H9 (cell line): ENCODE measurements around the gene COMMD9. TPM values are rescaled to one million over a fixed set of nuclear protein-coding genes. Genes with fewer than 3 reads are reported as not detected.

ENCODE experiments used
- DNase-seq: peaks from one replicate; pipeline ENCODE4 v3.0.0-alpha.2; 2017
- H2AFZ ChIP-seq: one replicate; pipeline ENCODE4 v1.6.1; 2013; ENCODE audit warnings: mild to moderate bottlenecking, low read length, control low read depth, moderate library complexity
- H2AK5ac ChIP-seq: 2 replicates; pipeline ENCODE4 v1.6.1; 2013; ENCODE audit warnings: low read length, control low read depth, mixed read lengths; ENCODE audit not compliant: insufficient read length
- H2BK120ac ChIP-seq: one replicate; pipeline ENCODE4 v1.6.1; 2013; ENCODE audit warnings: low read depth, mild to moderate bottlenecking, low read length, control low read depth, inconsistent platforms; ENCODE audit not compliant: poor library complexity, severe bottlenecking
- H2BK12ac ChIP-seq: 2 replicates; pipeline ENCODE4 v1.6.1; 2013; ENCODE audit warnings: low read length, control low read depth, mixed read lengths, low read depth; ENCODE audit not compliant: insufficient read length
- H2BK15ac ChIP-seq: 2 replicates; pipeline ENCODE4 v1.6.1; 2013; ENCODE audit warnings: low read depth, low read length, control low read depth
- H2BK20ac ChIP-seq: one replicate; pipeline ENCODE4 v1.6.1; 2013; ENCODE audit warnings: low read depth, mild to moderate bottlenecking, low read length, control low read depth, inconsistent platforms; ENCODE audit not compliant: poor library complexity, severe bottlenecking
- H2BK5ac ChIP-seq: 2 replicates; pipeline ENCODE4 v1.6.1; 2013; ENCODE audit warnings: low read length, control low read depth, mixed read lengths; ENCODE audit not compliant: insufficient read length
- H3K14ac ChIP-seq: 2 replicates; pipeline ENCODE4 v1.6.1; 2013; ENCODE audit warnings: low read length, control low read depth; ENCODE audit not compliant: insufficient read depth
- H3K18ac ChIP-seq: 2 replicates; pipeline ENCODE4 v1.6.1; 2013; ENCODE audit warnings: low read depth, mild to moderate bottlenecking, mixed read lengths, low read length, control low read depth; ENCODE audit not compliant: insufficient read length
- H3K23ac ChIP-seq: 2 replicates; pipeline ENCODE4 v1.6.1; 2013; ENCODE audit warnings: low read length, control low read depth, mixed read lengths, low read depth; ENCODE audit not compliant: insufficient read length
- H3K23me2 ChIP-seq: 2 replicates; pipeline ENCODE4 v1.6.1; 2013; ENCODE audit warnings: low read depth, mild to moderate bottlenecking, mixed read lengths, low read length, control low read depth; ENCODE audit not compliant: insufficient read length, poor library complexity, severe bottlenecking
- H3K27ac ChIP-seq: 2 replicates; pipeline ENCODE4 v1.5.1; 2013; ENCODE audit warnings: low read length, control low read depth, mixed read lengths, low read depth; ENCODE audit not compliant: insufficient read length
- H3K27me3 ChIP-seq: 2 replicates; pipeline ENCODE4 v1.6.1; 2013; ENCODE audit warnings: low read length, control low read depth, inconsistent platforms; ENCODE audit not compliant: insufficient read depth
- H3K4ac ChIP-seq: 2 replicates; pipeline ENCODE4 v1.6.1; 2013; ENCODE audit warnings: low read depth, mild to moderate bottlenecking, control low read depth, inconsistent platforms, low read length, moderate library complexity
- H3K4me1 ChIP-seq: 2 replicates; pipeline ENCODE4 v1.6.1; 2013; ENCODE audit warnings: low read length, control low read depth, inconsistent platforms; ENCODE audit not compliant: insufficient read depth
- H3K4me2 ChIP-seq: 2 replicates; pipeline ENCODE4 v1.6.1; 2013; ENCODE audit warnings: low read length, control low read depth, mixed read lengths; ENCODE audit not compliant: insufficient read length, insufficient read depth
- H3K56ac ChIP-seq: 2 replicates; pipeline ENCODE4 v1.6.1; 2013; ENCODE audit warnings: low read depth, mild to moderate bottlenecking, mixed read lengths, low read length, control low read depth; ENCODE audit not compliant: insufficient read length
- H3K79me1 ChIP-seq: 2 replicates; pipeline ENCODE4 v1.6.1; 2013; ENCODE audit warnings: low read depth, mild to moderate bottlenecking, moderate library complexity, low read length, control low read depth, inconsistent platforms; ENCODE audit not compliant: insufficient read depth, poor library complexity, severe bottlenecking
- H3K79me2 ChIP-seq: 2 replicates; pipeline ENCODE4 v1.6.1; 2013; ENCODE audit warnings: low read length, control low read depth, inconsistent platforms; ENCODE audit not compliant: insufficient read depth
- H3K9ac ChIP-seq: 2 replicates; pipeline ENCODE4 v1.6.1; 2013; ENCODE audit warnings: low read length, control low read depth, mixed read lengths; ENCODE audit not compliant: insufficient read length; ENCODE audit errors: extremely low read depth
- H3K9me3 ChIP-seq: one replicate; pipeline ENCODE4 v1.6.1; 2013; ENCODE audit warnings: low read depth, low read length, inconsistent platforms; ENCODE audit not compliant: control insufficient read depth
- H3T11ph ChIP-seq: one replicate; pipeline ENCODE4 v1.6.1; 2013; ENCODE audit warnings: mild to moderate bottlenecking, low read length, control low read depth, inconsistent platforms
- H4K20me1 ChIP-seq: one replicate; pipeline ENCODE4 v1.6.1; 2013; ENCODE audit not compliant: control insufficient read depth, insufficient read length, insufficient read depth
- H4K5ac ChIP-seq: 2 replicates; pipeline ENCODE4 v1.6.1; 2013; ENCODE audit warnings: low read depth, mild to moderate bottlenecking, mixed read lengths, low read length, control low read depth; ENCODE audit not compliant: insufficient read length
- H4K8ac ChIP-seq: replicated peaks from 2 replicates; pipeline ENCODE4 v1.6.1; 2013; ENCODE audit warnings: low read length, control low read depth, mixed read lengths, low read depth; ENCODE audit not compliant: insufficient read length
- H4K91ac ChIP-seq: 2 replicates; pipeline ENCODE4 v1.6.1; 2013; ENCODE audit warnings: low read depth, mild to moderate bottlenecking, moderate library complexity, mixed read lengths, low read length, control low read depth; ENCODE audit not compliant: insufficient read length
- H3K27ac Mint-ChIP-seq, 3 experiments: 2 replicates in 2 of 3; 3 replicates in 1 of 3; pipeline ENCODE4 v1.8.0; 2020 to 2021; ENCODE audit warnings: mixed read lengths in 3 of 3, mild to moderate bottlenecking in 1 of 3, moderate library complexity in 1 of 3
- H3K27me3 Mint-ChIP-seq: 2 replicates; pipeline ENCODE4 v1.8.0; 2021; ENCODE audit warnings: low read depth, mild to moderate bottlenecking, moderate library complexity, mixed read lengths
- H3K36me3 Mint-ChIP-seq, 3 experiments: 2 replicates in 2 of 3; 3 replicates in 1 of 3; pipeline ENCODE4 v1.8.0; 2020 to 2021; ENCODE audit warnings: low read depth in 3 of 3, mixed read lengths in 3 of 3; ENCODE audit not compliant: insufficient read depth in 1 of 3
- H3K4me1 Mint-ChIP-seq, 2 experiments: 2 replicates each; pipeline ENCODE4 v1.8.0; 2020; ENCODE audit warnings: mixed read lengths in 2 of 2
- H3K4me3 Mint-ChIP-seq, 2 experiments: 2 replicates in 1 of 2; 3 replicates in 1 of 2; pipeline ENCODE4 v1.8.0; 2020 to 2021; ENCODE audit warnings: mild to moderate bottlenecking in 2 of 2, mixed read lengths in 2 of 2, moderate library complexity in 1 of 2
- H3K9me3 Mint-ChIP-seq, 2 experiments: 2 replicates in 1 of 2; 3 replicates in 1 of 2; pipeline ENCODE4 v1.8.0; 2020; ENCODE audit warnings: mild to moderate bottlenecking in 2 of 2, mixed read lengths in 2 of 2, moderate library complexity in 1 of 2
- WGBS: extraction: QIAGEN DNeasy Blood & Tissue Kit; methylation state at CpG from one replicate; pipeline ENCODE4 v1.1.7; 2013; ENCODE audit warnings: missing lambda C conversion rate, low lambda C conversion rate, mixed read lengths; ENCODE audit not compliant: insufficient read length; ENCODE audit errors: extremely low coverage; 5-methylcytosine and 5-hydroxymethylcytosine counted together
- total RNA-seq: library from RNA; stranded (reverse); gene quantifications from 2 replicates; pipeline ENCODE4 v1.2.1, GENCODE V29; 2021
- TF ChIP-seq, protein P1 (sequence below): fragments of 200-600 bp; sonication (generic); conservative IDR thresholded peaks from 3 replicates; pipeline ENCODE4 v1.8.0; 2021; ENCODE audit warnings: antibody characterized with exemption, mild to moderate bottlenecking

COMMD9 gene
- total RNA-seq, 1 experiment from 2014 or later = 47.0 TPM

DNA sequence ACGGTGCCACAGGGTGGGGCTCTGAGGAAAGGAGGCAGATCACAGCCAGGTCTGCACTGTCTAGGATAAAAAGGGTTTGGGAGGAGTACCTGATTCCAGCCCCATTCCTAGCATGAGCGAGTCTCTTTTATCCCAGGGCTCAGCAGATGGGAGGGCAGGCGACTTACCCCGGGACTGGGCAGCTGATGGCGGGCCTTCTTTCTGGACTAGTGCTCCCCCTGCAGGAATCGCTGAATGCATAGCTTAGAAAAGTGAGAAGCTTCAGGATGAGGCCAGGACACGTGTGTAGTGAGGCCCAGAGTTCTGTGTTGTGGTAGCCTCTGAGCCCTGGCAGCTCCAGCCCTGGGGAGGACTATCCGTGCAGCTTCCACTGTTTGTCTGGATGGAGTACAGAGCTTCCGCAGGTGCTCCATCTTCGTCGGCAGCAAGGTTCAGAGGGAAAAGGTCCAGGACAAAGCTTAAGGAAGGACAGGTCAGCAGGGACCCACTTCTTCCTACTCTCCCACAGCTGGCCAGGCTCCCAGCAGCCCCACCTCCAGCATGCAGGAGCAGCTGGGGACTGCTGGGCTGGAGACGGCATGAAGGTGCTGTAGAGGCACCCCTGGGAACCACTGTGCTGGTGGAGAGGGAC lies 30.4 kb downstream of the COMMD9 start:
- Histone ChIP-seq H2BK15ac (no peak overlapping the region), H2AK5ac (no peak overlapping the region), H4K20me1 (no peaks in the 10 kb centered on the region), H2BK20ac (no peak overlapping the region), H3K23ac (no peak overlapping the region), H3K23me2 (no peaks in the 10 kb centered on the region), H3K79me2 (no peaks in the 10 kb centered on the region), H4K8ac (no peak overlapping the region), H3K27ac (no peak overlapping the region), H3K56ac (no peak overlapping the region), H3K4me1 (no peaks in the 10 kb centered on the region), H3K4me2 (no peak overlapping the region), H3T11ph (no peak overlapping the region), H3K27me3 (no peaks in the 10 kb centered on the region; the same call in 1 of the 2 replicates), H3K79me1 (no peaks in the 10 kb centered on the region), H2AFZ (no peak overlapping the region), H2BK5ac (no peak overlapping the region), H3K9me3 (peaks cover 5% of the 10 kb centered on the region), H2BK12ac (no peak overlapping the region), H3K18ac (no peak overlapping the region), H4K5ac (no peak overlapping the region), H3K14ac (no peak overlapping the region), H3K9ac (no peak overlapping the region), H4K91ac (no peak overlapping the region), H2BK120ac (no peak overlapping the region), H3K4ac (no peak overlapping the region)
- Mint-ChIP-seq H3K27me3 (peaks cover 38% of the 10 kb centered on the region), H3K36me3 (peaks cover 0 to 4% (median 0%) of the 10 kb centered on the region in 3 experiments; a peak in 3 of 7 replicates), H3K9me3 (no peaks in the 10 kb centered on the region), H3K4me3 (no peak overlapping the region), H3K27ac (peak overlapping the region in 1 of 3 experiments; percentile 44; a peak in 1 of 7 replicates), H3K4me1 (peaks cover 13 to 16% of the 10 kb centered on the region in 2 experiments)
- TF ChIP-seq, protein P1, sequence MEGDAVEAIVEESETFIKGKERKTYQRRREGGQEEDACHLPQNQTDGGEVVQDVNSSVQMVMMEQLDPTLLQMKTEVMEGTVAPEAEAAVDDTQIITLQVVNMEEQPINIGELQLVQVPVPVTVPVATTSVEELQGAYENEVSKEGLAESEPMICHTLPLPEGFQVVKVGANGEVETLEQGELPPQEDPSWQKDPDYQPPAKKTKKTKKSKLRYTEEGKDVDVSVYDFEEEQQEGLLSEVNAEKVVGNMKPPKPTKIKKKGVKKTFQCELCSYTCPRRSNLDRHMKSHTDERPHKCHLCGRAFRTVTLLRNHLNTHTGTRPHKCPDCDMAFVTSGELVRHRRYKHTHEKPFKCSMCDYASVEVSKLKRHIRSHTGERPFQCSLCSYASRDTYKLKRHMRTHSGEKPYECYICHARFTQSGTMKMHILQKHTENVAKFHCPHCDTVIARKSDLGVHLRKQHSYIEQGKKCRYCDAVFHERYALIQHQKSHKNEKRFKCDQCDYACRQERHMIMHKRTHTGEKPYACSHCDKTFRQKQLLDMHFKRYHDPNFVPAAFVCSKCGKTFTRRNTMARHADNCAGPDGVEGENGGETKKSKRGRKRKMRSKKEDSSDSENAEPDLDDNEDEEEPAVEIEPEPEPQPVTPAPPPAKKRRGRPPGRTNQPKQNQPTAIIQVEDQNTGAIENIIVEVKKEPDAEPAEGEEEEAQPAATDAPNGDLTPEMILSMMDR = peak; percentile 80
- WGBS = no CpG with 5 or more reads among the region's 12 CpGs
- peak; percentile 83 for DNase-seq
